ENCODE data around the gene WNT3A. TPM values are rescaled to one million over a fixed set of nuclear protein-coding genes. Genes with fewer than 3 reads are reported as not detected.

The WNT3A gene
- total RNA-seq, 4 donors from 2014 or later = 2.8 to 6.3 (median 3.8) TPM

GRCh38 chr1:228090613-228091081 is 83.8 kb downstream of the WNT3A start:
- Histone ChIP-seq H3K36me3 (peaks cover 3% of the 10 kb centered on the region), H3K4me3 (no peak overlapping the region), H3K9me3 (peaks cover 3% of the 10 kb centered on the region), H3K27ac (peak overlapping the region; percentile 55), H3K4me1 (peaks cover 77% of the 10 kb centered on the region), H3K27me3 (no peaks in the 10 kb centered on the region)
- 25% methylated on average over 1 of the region's 2 CpGs for WGBS
- no peak for DNase-seq (ENCODE audit: low spot score in 2 of 2)
- TF ChIP-seq EP300 (IDR thresholded peaks at IDR 0.05) = no peak
- no peak for TF ChIP-seq POLR2A (IDR thresholded peaks at IDR 0.05)
- TF ChIP-seq POLR2AphosphoS5 (IDR thresholded peaks at IDR 0.05) = no peak
- no peak for TF ChIP-seq CTCF (IDR thresholded peaks at IDR 0.05)

- H3K27me3 ChIP-seq = no peaks in the 10 kb centered on the region
- H3K36me3 ChIP-seq = peaks cover 3% of the 10 kb centered on the region
- H3K4me1 ChIP-seq = peaks cover 73% of the 10 kb centered on the region
- TF ChIP-seq EP300 (IDR thresholded peaks at IDR 0.05) (no peak), POLR2A (IDR thresholded peaks at IDR 0.05) (no peak), CTCF (IDR thresholded peaks at IDR 0.05) (no peak), POLR2AphosphoS5 (IDR thresholded peaks at IDR 0.05) (no peak)
- H3K9me3 ChIP-seq = peaks cover 3% of the 10 kb centered on the region
- DNase-seq (ENCODE audit: low spot score in 2 of 2) = no peak
- H3K27ac ChIP-seq = no peak overlapping the region
- H3K4me3 ChIP-seq = no peak overlapping the region
- 49% methylated on average over 4 of the region's 4 CpGs for WGBS
Observed at GRCh38 chr1:228091084-228091483, 84.3 kb downstream of the WNT3A start.

- no peaks in the 10 kb centered on the region for H3K27me3 ChIP-seq
Observed at GRCh38 chr1:228092342-228093049, 85.7 kb downstream of the WNT3A start.

GRCh38 chr1:228093050-228093906 is 86.5 kb downstream of the WNT3A start:
- Histone ChIP-seq H3K27ac (peak overlapping the region; percentile 30), H3K4me3 (no peak overlapping the region), H3K36me3 (peaks cover 20% of the 10 kb centered on the region), H3K27me3 (no peaks in the 10 kb centered on the region), H3K9me3 (peaks cover 3% of the 10 kb centered on the region), H3K4me1 (peaks cover 51% of the 10 kb centered on the region)
- TF ChIP-seq CTCF (IDR thresholded peaks at IDR 0.05) = no peak
- no peak for TF ChIP-seq EP300 (IDR thresholded peaks at IDR 0.05)
- no peak for TF ChIP-seq POLR2A (IDR thresholded peaks at IDR 0.05)
- no peak for TF ChIP-seq POLR2AphosphoS5 (IDR thresholded peaks at IDR 0.05)
- WGBS = 83% methylated on average over 17 of the region's 20 CpGs
- DNase-seq (ENCODE audit: low spot score in 2 of 2) = peak in 1 of 2 donors; percentile 71

More at GRCh38 chr1:228092342-228093049, 85.7 kb downstream of the WNT3A start:
- no peak for TF ChIP-seq POLR2AphosphoS5 (IDR thresholded peaks at IDR 0.05)
- TF ChIP-seq CTCF (IDR thresholded peaks at IDR 0.05) = no peak
- no peak for TF ChIP-seq EP300 (IDR thresholded peaks at IDR 0.05)
- TF ChIP-seq POLR2A (IDR thresholded peaks at IDR 0.05) = no peak
- H3K36me3 ChIP-seq = peaks cover 13% of the 10 kb centered on the region
- peak overlapping the region; percentile 30 for H3K27ac ChIP-seq
- peaks cover 3% of the 10 kb centered on the region for H3K9me3 ChIP-seq
- WGBS = 76% methylated on average over 10 of the region's 11 CpGs
- peaks cover 59% of the 10 kb centered on the region for H3K4me1 ChIP-seq
- no peak for DNase-seq (ENCODE audit: low spot score in 2 of 2)
- H3K4me3 ChIP-seq = no peak overlapping the region
